ENCODE measurements around the gene TRAF7.
"Not testable (repeated sequence)": the region's sequence is repeated elsewhere in the genome, so short reads cannot be mapped to it uniquely, and the experiment has no call there.

Gene TRAF7

GRCh38 chr16:2197765-2198164, 42.2 kb downstream of the TRAF7 start:
- no peak for DNase-seq

GRCh38 chr16:2198283-2198682, 42.7 kb downstream of the TRAF7 start:
- DNase-seq = no peak

GRCh38 chr16:2199095-2199494, 43.5 kb downstream of the TRAF7 start:
- no peak for DNase-seq

GRCh38 chr16:2199621-2200139, 44.1 kb downstream of the TRAF7 start:
- DNase-seq = no peak

- no peak for DNase-seq
Observed at GRCh38 chr16:2200313-2200712, 44.7 kb downstream of the TRAF7 start.

GRCh38 chr16:2203119-2203688, 47.6 kb downstream of the TRAF7 start:
- DNase-seq = not testable (repeated sequence)

- DNase-seq = peak in 2 of 56 donors; percentile 40 to 41
Observed at GRCh38 chr16:2204416-2205103, 49.0 kb downstream of the TRAF7 start.

GRCh38 chr16:2205104-2205966, 49.8 kb downstream of the TRAF7 start, which contains the start of gene MLST8:
MLST8 (plus strand) TSS chr16:2205454; CDS start chr16:2206086, 632 bp downstream.
- DNase-seq = peak in 55 of 56 donors; percentile 45 to 98 (median 88)

GRCh38 chr16:2205967-2206313, 50.4 kb downstream of the TRAF7 start:
- peak in 6 of 56 donors; percentile 54 to 68 (median 57) for DNase-seq

GRCh38 chr16:2206420-2206779, 50.8 kb downstream of the TRAF7 start:
- no peak for DNase-seq

- DNase-seq = no peak
Observed at GRCh38 chr16:2206780-2207433, 51.3 kb downstream of the TRAF7 start.

- no peak for DNase-seq
Observed at GRCh38 chr16:2207872-2208271, 52.3 kb downstream of the TRAF7 start.

- no peak for DNase-seq
Observed at GRCh38 chr16:2208308-2208707, 52.7 kb downstream of the TRAF7 start.

GRCh38 chr16:2208772-2209171, 53.2 kb downstream of the TRAF7 start:
- DNase-seq = no peak

GRCh38 chr16:2209258-2210008, 53.9 kb downstream of the TRAF7 start:
- no peak for DNase-seq

GRCh38 chr16:2210009-2210332, 54.4 kb downstream of the TRAF7 start:
- DNase-seq = no peak

- DNase-seq = no peak
Observed at GRCh38 chr16:2210386-2211365, 55.1 kb downstream of the TRAF7 start, which contains the start of gene BRICD5. BRICD5 (minus strand) TSS chr16:2210863; CDS start chr16:2210833, 30 bp downstream.

GRCh38 chr16:2211923-2212347, 56.4 kb downstream of the TRAF7 start:
- DNase-seq = no peak
